ENCODE results near the gene MEGF11.
"Not testable (repeated sequence)": the region's sequence is repeated elsewhere in the genome, so short reads cannot be mapped to it uniquely, and the experiment has no call there.

MEGF11 gene

DNA sequence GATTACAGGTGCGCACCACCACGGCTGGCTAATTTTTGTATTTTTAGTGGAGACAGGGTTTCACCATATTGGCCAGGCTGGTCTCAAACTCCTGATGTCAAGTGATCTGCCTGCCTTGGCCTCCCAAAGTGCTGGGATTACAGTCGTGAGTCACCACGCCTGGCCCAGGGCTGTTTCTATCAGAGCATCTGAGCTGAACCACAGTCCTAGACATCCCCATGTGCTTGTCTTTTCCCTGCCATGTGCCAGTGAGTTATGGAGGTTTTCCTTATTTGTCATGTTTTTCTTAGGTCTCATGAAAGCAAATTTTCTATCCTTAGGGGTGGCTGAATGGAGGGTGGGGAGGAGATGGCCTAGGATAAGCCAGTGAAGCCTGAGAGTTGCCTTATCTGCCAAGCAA lies 250.4 kb downstream of the MEGF11 start:
- DNase-seq (ENCODE audit: low read depth in 2 of 2) = not testable (repeated sequence)

DNA sequence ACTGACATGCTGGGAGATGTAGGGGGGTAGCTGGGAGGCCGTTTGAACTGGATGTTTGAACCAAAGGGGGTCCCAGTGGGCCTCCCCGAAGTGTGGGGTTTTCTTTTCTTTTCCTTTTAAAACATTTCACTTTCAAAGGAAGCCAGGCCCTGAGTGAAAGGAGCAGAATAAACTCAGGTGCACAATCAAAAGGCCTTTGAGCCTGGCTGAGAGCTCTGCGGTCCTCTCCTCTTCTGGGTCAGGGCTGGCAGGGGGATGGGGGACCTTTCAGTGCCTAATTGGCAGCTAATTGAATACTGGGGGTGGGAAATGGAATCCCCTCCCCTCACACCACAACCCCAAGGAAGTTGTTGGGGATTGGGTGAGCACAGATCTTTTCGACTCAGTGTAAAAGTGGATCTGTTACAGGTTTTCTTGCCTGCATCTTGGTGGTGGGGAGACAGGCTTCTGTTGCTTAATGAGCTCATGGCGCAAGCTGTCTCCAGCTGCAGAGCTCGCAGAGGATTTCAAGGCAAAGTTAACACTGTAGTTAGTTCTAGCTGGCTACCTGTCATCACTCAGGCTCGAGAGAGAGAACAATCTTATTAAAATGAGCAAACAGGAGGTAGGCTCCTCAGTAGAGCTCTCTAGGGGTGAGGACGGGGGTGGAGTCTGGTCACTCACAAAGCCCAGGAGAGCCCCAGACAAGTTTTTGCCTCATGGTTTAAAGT lies 251.7 kb downstream of the MEGF11 start:
- no peak for DNase-seq (ENCODE audit: low read depth in 2 of 2)

DNA sequence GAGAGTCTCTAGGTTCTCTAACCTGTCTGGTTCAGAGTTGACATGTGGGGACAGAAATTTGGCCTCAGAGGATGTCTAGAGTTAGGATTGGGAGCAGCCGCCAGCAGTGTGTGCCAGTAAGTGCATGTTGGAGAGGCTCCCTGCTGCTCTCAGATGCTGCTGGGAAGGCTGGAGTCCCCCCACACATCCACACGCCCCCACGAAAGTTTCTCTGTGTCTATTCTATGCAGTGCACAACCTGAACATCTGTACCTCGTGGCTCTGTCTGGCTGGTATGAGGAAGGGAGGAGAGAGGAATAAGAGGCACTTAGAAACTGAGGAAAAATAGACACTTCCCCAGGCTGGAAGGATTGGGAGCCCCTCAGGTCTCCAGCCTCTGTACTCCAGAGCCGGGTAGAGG lies 252.5 kb downstream of the MEGF11 start:
- DNase-seq (ENCODE audit: low read depth in 2 of 2) = no peak

DNA sequence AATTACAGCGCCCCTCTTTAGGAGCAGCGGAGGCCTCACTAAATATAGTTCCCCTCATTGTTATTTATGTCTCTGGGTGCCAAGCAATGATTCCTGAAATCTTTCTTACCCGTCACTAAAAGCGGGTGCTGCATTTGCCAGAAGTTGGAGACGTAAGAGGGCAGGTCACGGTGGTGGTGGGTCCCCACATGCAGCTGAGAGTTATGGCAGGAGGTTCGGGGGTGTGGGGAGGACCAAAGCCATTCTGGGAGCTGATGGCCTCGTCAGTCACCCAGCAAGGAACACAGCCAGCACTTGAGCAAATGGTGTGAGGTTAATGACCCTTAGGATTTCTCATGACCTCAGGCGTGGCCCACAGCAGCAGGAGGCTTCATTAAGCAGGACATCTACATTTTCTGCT lies 255.1 kb downstream of the MEGF11 start:
- DNase-seq (ENCODE audit: low read depth in 2 of 2) = no peak

DNA sequence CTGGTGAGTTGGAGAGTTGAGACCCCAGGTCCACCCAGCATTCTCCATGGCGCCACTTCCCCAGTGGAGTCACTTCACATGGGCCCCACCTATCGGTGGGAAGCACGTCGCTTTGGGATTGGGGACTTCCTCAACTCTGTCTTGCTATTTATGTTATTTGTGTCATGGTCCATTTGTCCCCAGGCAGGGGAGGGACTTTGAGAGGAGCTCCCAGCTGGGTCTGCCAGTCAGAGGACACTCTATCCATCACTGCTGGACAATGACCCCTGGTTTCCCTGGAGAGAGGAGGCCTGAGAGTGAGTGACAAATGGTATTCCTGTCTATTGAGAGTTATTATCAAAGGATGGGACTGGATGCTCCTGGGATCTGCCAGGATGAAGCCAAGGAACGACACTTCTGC lies 256.6 kb downstream of the MEGF11 start:
- DNase-seq (ENCODE audit: low read depth in 2 of 2) = no peak

DNA sequence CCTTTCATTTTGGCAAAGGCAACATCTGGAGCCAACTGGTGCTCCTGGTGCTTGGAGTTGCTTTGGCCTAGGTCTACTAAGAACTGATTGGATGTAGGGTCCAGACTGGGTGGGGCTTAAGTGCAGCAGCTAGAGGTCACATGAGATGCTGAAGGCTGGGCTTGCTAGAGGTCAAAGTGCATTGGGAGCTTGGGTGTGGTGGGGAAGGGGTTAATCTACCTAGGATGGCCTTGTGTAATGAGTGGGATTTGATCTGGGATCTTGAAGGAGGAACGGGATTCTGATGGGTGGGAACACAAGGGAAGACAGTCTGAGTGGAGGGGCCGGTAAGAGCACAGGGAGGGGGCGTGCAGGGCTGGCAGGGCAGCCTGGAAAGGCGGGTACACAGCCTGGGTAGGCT lies 258.7 kb downstream of the MEGF11 start:
- DNase-seq (ENCODE audit: low read depth in 2 of 2) = no peak

DNA sequence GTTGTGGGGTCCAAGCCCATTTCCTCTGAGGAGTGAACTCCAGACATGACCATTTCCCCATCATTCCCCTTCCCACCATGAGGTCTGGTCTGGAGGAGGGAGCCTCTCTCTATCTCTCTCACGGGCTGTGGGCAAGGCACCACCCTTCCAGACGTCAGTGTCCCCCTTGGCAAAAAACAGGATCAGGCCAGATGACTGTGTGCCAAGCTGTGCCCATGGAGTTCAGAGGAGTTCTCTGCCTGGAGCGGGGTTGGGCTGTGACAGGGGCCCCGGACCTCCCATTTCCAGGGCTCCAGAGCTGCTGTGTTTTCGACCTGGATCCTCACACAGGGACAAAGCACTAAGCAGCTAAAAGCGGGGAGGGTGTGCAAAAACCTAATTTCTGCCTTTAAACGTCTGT lies 259.8 kb downstream of the MEGF11 start:
- no peak for DNase-seq (ENCODE audit: low read depth in 2 of 2)

DNA sequence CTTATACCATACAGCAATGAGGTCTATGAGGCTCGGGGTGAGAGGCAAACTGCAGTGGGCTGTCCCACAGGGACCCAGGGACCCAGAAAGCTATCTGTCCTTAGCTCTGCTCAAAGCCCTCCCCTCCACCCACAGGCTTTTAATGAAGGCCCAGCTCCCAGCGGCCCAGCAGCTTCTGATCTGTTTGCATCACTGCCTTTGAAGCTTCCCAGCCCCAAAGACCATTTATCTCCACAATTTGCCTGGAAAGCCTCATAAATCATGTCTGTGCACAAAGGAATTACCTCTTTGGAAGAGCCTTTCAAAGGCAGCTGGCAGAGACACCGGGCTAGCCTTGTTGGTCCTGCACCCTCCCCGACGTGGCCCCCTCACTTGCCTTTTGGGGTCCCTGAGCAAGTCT lies 260.3 kb downstream of the MEGF11 start:
- no peak for DNase-seq (ENCODE audit: low read depth in 2 of 2)

DNA sequence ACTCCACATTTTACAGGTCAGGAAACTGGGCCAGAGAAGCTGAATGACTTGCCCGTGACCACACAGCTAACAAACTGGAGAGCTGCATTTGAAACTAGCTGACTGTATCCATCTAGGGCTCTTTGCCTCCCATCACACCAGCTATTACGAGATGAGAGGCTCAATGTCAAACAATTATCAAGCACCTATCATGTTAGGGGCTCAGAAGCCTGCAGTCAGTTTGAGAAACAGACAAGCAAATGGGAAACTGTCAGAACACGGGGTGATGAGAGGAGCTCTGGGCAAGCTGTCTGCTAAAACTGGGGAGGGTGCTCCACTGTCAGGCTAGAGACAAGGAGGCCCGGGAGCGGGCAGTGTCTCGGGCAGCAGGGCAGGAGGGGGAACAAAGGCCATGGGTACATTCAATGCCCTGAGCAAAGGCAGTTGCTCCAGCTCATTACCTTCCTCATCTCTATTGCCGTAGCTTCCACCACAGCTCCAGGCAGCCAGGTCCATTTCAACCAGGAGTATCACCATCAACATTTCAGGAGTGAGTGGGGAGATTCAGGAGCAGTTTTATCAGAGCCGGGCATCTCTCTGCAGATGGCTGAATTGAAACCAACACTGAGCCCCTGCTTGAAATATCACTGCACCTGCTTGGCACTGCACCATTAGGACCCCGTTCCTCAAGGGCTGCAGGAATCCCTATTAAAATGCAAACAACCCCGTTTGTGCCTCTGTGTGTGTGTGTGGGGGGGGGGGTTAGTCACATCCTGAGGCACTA lies 261.6 kb downstream of the MEGF11 start:
- DNase-seq (ENCODE audit: low read depth in 2 of 2) = no peak

DNA sequence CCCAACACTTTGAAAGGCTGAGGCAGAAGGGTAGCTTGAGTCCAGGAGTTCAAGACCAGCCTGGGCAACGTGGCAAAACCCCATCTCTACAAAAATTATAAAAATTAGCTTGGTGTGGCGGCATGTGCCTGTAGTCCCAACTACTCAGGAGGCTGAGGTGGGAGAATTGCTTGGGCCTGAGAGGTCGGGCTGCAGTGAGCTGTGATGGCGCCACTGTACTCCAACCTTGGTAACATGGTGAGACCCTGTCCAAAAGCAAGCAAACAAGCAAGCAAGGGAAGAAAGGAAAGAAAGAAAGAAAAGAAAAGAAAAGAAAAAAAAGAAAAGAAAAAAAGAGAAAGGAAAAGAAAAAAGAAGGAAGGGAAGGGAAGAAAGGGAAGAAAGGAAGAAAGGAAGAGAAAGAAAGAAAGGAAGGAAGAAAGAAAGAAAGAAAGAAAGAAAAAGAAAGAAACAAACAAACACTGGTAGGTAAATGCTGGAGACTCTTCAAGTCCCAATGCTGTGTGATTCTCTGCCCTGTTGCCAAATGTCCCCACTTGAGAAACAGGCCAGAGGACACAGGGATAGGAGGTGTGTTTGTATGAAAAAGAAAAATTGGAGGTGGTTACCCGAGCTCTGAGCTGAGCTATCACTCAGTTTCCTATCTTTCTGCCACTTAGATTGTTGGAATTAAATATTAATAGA lies 263.1 kb downstream of the MEGF11 start:
- no peak for DNase-seq (ENCODE audit: low read depth in 2 of 2)

DNA sequence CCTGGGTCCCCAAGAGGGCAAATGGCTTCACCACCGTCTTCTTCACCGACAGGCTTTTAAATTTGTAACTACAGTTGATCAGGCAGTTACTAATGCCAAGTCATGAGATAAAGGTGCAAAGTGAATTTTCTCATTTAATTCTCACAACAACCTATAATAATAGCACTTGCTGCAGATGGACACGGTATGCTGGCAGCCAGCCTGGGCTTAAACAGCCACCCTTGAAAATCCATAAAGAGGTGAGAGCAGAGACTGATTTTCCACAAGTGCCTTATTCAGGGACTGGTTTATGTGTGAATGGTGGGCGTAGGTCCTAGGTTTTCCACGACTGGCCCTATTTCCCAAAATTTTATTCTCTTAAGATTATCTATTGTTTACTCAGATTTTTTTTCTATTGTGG lies 266.4 kb downstream of the MEGF11 start:
- no peak for DNase-seq (ENCODE audit: low read depth in 2 of 2)

DNA sequence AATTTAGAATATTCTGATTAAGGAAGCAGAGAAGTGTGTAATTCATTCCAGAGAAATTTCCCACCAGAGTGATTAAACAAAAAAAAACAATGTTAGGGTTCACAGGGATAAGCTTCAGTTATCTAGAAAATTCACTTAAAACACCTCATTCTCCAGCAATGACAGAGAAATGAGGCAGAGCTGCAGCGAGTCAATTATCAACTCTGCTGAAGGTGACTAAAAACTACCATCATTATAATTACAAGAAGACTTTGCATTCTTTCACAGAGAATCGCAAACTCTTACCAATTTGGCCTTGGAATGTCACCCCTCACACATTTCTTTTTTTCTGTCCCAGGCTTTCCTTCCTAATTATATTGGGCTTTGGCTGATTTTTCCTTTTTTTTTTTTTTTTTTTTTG lies 267.1 kb downstream of the MEGF11 start:
- DNase-seq (ENCODE audit: low read depth in 2 of 2) = no peak

DNA sequence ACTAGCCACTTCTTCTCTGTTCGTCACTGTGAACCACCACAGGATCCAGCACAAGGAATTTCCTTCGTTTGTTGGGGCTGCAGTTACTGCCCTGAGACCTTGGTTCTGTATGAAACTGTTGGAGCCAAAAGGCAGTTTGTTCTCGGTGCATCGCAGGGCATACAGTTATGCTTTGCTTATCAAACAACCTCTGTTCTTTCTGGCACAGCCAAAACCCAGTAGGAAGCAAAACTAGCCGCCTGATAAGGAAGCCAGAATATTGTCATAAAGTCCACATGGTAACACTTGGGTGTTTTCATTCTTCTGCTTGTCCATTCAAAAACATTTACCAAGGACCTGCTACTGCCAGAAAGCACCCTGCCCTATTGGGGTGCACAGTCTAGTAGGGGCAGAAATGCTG lies 268.2 kb downstream of the MEGF11 start:
- no peak for DNase-seq (ENCODE audit: low read depth in 2 of 2)

DNA sequence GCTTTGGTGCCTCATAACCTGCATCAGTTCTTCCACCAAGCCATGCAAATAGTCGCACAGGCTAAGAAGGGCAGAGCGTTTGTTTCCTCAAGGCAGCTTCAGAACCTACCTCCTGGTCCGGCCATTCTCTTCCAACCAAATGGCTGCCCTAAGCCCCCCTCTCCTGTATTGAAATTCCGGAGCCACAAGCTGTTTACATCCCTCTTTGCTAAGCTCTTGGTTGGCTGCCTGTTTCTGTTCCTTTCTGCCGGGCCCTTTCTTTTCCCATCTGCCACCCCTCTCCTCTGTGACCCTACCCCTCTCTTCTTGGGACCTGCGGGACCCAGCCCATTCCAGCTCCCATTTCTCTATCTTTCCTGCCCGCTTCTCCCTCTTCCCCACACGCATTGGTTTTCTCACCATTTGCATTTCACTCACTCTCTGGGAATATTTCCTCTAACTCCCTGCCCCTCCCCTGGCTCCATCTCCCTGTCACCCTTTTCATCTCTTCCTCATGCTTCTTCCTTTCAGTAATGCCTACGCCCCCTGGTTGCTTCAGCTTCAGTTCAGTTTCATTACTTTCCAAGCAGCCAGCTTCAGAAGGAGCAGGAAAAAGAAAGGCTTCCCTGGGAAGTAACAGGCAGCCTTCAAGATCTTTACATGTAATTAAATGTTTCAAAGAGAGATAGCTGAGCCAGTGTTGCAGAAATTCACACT lies 270.8 kb downstream of the MEGF11 start:
- no peak for DNase-seq (ENCODE audit: low read depth in 2 of 2)

DNA sequence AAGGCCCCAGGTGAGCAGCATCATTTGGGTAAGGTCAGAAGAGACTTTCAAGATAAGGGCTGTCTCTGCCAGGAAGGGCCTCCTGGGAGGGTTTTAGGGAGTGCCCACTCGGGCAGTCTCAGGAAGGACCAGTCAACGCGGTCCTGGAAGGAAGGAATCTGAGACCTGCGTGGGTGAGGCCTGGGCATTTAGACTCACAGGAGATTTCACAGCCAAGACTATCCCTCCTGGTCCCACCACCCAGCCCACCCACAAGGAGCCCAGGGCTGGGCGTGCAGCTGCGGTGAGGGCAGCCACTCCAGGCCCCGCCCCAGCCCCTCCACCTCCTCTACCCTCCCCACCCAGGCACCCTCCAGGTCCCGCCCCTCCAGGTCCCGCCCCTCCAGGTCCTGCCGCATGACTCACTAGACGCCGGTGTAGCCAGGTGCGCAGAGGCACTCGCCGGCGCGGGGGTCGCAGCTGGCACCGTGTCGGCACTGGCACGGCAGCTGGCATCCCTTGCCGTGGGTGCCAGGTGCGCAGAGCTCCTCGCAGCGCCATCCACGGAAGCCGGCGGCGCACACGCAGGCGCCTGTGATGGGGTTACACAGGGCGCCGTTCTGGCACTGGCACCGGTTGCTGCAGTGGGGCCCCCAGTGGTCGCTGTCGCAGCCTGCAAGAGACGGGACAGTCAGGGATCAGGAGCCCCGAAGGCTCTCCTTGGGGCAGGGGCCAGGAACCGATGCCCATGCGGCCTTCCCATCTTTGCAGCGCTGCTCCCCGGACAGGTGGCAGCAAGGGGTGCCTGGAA lies 271.5 kb downstream of the MEGF11 start:
- peak; percentile 56 to 68 for DNase-seq (ENCODE audit: low read depth in 2 of 2)

DNA sequence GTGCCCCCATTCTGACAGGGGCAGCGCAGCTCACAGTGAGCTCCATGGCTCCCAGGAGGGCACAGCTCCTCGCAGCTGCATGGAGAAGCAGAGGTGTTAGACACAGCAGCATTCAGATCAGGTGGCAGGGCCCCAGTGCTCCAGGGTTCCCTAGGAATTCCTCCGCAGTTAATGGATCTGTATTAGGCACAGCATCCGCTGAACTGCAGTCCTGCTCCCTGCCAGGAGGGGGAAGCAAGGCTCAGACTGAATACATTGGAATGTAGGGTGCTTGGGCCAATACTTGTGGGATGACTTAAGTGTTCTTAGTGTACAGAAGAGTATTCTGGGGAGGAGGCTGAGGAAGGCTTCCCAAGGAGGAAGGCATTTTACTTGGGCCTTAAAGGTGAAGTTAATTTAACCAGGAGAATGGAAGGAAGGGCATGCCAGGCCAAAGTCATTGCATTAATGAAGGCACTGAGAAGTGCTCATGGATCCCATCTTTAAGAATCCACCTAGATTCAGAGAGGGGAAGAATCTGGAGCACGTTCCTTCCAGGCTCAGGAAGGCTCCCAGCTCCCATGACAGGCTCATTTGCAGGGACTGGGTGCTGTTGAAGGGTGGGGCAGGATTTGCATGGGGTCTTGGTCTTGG lies 272.6 kb downstream of the MEGF11 start:
- no peak for DNase-seq (ENCODE audit: low read depth in 2 of 2)

DNA sequence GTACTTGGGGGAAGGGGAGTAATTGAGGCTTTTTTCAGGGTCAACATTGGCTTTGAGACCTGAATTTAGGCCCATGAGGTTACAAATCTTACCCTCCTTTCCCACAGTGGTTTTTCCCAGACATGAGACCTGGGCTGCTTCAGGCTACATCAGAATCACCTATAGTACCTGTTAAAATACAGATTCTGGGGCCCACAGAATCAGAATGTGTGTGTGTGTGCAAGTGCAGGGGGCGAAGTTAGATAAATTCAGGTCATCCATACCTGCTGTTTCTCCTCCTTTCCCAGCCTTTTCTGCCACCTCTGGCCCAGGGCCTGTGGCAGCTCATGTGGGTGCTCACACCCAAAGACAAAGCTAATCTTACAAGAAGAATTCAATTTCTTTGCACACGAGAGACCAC lies 273.7 kb downstream of the MEGF11 start:
- no peak for DNase-seq (ENCODE audit: low read depth in 2 of 2)

DNA sequence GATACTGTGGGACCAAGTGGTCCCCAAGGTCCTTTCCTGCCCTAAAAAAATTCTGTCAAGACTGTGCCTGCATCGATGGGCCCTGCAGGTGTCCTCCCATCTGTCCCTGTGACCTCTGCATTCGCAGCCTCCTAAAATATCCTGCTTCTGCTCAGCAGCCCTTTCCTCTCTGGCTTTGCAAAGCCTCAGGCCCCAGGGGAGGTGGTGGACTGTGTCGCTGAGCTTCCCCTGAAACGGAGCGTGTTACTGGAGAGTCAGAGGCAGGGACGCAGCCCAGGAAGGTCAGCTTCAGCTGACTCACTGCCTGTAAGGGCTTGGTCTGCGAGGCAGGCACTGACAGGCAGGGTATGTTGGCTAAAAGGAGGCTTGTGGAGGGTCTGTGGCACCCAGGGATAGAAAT lies 274.2 kb downstream of the MEGF11 start:
- DNase-seq (ENCODE audit: low read depth in 2 of 2) = no peak

DNA sequence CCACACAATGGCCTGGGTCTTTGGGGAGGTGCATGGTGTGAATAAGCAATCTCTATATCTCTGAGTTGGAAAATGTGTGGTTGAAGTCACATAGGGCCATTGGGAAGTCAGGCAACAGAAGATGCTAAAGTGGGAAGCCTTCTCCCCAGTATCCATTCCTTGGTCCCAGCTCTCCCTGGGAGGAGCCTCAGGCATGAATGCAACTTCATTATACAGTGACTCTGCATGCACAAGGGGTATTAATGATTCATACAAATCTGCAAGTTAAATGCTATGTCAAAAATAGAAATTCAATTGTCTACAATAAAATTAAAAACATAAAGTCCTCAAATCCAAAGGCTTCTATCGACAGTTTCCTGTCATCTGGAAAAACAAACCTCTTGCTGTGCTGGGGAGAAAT lies 275.4 kb downstream of the MEGF11 start:
- no peak for DNase-seq (ENCODE audit: low read depth in 2 of 2)

DNA sequence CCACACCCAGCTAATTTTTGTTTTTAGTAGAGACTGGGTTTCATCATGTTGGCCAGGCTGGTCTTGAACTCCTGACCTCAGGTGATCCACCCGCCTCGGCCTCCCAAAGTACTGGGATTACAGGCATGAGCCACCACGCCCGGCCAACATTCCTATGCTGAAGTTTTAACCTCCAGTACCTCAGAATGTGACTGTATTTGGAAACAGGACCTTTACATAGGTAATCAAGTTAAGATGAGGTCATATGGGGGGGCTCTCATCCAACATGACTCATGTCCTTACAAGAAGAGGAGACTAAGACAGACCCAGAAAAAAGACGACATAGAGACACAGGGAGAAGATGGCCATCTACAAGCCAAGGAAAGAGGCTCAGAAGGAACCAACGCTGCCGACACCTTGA lies 277.4 kb downstream of the MEGF11 start:
- not testable (repeated sequence) for DNase-seq (ENCODE audit: low read depth in 2 of 2)

DNA sequence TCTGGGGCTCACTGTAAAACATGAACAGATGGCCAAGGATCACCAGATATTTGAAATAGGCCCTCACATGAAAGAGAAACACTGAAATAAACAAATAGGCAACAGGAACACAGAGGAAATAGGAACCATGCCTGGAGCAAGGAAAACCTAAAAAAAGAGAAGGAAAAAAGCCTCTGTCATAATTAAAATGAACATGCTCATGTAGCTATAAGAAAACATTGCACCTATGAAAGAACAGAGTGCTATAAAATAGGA lies 281.9 kb downstream of the MEGF11 start:
- no peak for DNase-seq (ENCODE audit: low read depth in 2 of 2)
